ENCODE results near the gene BST1.

- TF ChIP-seq CTCF (IDR thresholded peaks at IDR 0.05; ENCODE audit: low read depth, low read length, poor library complexity, severe bottlenecking) (no peak), EZH2phosphoT487 (IDR thresholded peaks at IDR 0.05; ENCODE audit: borderline replicate concordance, low read length) (no peak)
Measured at GRCh38 chr4:15656038-15656470, 46.8 kb upstream of the BST1 start.

Measured in DOHH2 (cell line).